ENCODE data around the gene PCYT2. TPM values are rescaled to one million over a fixed set of nuclear protein-coding genes. Genes with fewer than 3 reads are reported as not detected.

PCYT2 gene
- 55.4 and 58.3 TPM in 2 replicates for total RNA-seq (2021)
- percentile 45 among the genes with signal in this experiment for Bru-seq, nascent RNA
- BruChase-seq, experiment 1, labeled RNA remaining after a 2-hour chase, result percentile 55 among the genes with signal in this experiment
- BruChase-seq, experiment 2, labeled RNA remaining after a 6-hour chase, result percentile 65 among the genes with signal in this experiment
- long read RNA-seq, full-length matches to known transcripts, result 151 of 182 reads
- long read RNA-seq, partial matches to known transcripts, result 7 of 182 reads
- long read RNA-seq, other reads (novel, unspliced or antisense), result 24 of 182 reads

- Histone ChIP-seq H3K36me3 (ENCODE audit: insufficient read depth, low read length, poor library complexity, severe bottlenecking) (peaks cover 48% of the 10 kb centered on the region), H3K9me3 (ENCODE audit: low read depth, low read length, poor library complexity, severe bottlenecking) (no peaks in the 10 kb centered on the region), H3K4me1 (ENCODE audit: insufficient read depth, low read length, poor library complexity, severe bottlenecking) (peaks cover 5% of the 10 kb centered on the region), H3K27me3 (replicated peaks; ENCODE audit: insufficient read depth, low read depth, low read length, poor library complexity) (no peaks in the 10 kb centered on the region), H3K4me3 (ENCODE audit: low read depth, low read length, poor library complexity, severe bottlenecking) (peak within 1 kb of the TSS; percentile 90), H3K27ac (ENCODE audit: low read depth, low read length, poor library complexity, severe bottlenecking) (peak within 1 kb of the TSS; percentile 62)
- peak; percentile 91 for DNase-seq (ENCODE audit: low spot score)
- TF ChIP-seq CTCF (conservative IDR thresholded peaks at IDR 0.05; ENCODE audit: low read depth, low read length) (no peak), EZH2 (IDR thresholded peaks at IDR 0.05; ENCODE audit: borderline replicate concordance, low read depth, low read length, poor library complexity, severe bottlenecking) (no peak)
- BruUV-seq (replicated peaks), result no TSS peak
- intact Hi-C loops (cut with micrococcal nuclease; ENCODE audit: unreplicated experiment), result no loop called here
- ChIA-PET POLR2A (ENCODE audit: low non-redundant PET) (no interaction called here), CTCF (no interaction called here)
These were observed at the start of gene PCYT2 for GRCh38 chr17:81911277-81911961. PCYT2 (minus strand) TSS chr17:81911399; CDS start chr17:81911355, 44 bp downstream.

GRCh38 chr17:81960130-81960958 is 49.1 kb upstream of the PCYT2 start:
- DNase-seq (ENCODE audit: low spot score), result no peak
- no peaks in the 10 kb centered on the region for H3K36me3 ChIP-seq (ENCODE audit: insufficient read depth, low read length, poor library complexity, severe bottlenecking)
- ChIA-PET POLR2A (ENCODE audit: low non-redundant PET) (interaction anchor here (0.7 kb wide), 1 partner anchor 30 kb away, joined by 6 read pairs; no protein-coding TSS in a partner anchor), CTCF (interaction anchor here (1.0 to 1.6 kb wide), 5 partner anchors 7 to 77 kb away, joined by 3 to 23 read pairs (median 4); partner anchors contain the start of genes CENPX, DCXR, LRRC45 and MAFG)
- H3K27me3 ChIP-seq (replicated peaks; ENCODE audit: insufficient read depth, low read depth, low read length, poor library complexity), result peaks cover 48% of the 10 kb centered on the region
- TF ChIP-seq CTCF (conservative IDR thresholded peaks at IDR 0.05; ENCODE audit: low read depth, low read length) (no peak), EZH2 (IDR thresholded peaks at IDR 0.05; ENCODE audit: borderline replicate concordance, low read depth, low read length, poor library complexity, severe bottlenecking) (peak; percentile 100)
- no TSS peak for BruUV-seq (replicated peaks)
- intact Hi-C loops (cut with micrococcal nuclease; ENCODE audit: unreplicated experiment), result no loop called here
- no peaks in the 10 kb centered on the region for H3K9me3 ChIP-seq (ENCODE audit: low read depth, low read length, poor library complexity, severe bottlenecking)
- no peaks in the 10 kb centered on the region for H3K4me1 ChIP-seq (ENCODE audit: insufficient read depth, low read length, poor library complexity, severe bottlenecking)
- no peak overlapping the region for H3K27ac ChIP-seq (ENCODE audit: low read depth, low read length, poor library complexity, severe bottlenecking)
- H3K4me3 ChIP-seq (ENCODE audit: low read depth, low read length, poor library complexity, severe bottlenecking), result peak overlapping the region; percentile 31
